ENCODE data around the gene CNN2.

DNA sequence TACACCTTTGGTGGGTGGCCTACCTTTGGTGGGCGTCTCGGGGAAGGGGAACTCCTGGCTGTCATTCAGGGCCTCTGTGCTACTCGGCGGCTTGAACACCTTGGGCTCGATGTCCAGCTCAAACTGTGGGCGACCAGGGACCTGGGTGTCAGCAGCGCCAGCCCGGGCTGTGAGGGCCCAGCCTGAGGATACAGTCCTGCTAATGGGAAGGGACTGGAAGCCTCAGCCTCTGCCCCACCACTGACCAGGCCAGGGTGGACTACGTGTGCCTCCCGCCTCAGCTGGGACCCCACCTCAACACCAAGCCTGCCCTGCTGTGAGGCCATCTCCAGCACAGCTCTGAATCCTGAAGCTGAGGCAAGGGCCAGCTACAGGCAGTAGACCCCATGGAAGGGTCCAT, 13.2 kb upstream of the CNN2 start:
- TF ChIP-seq, protein P1, sequence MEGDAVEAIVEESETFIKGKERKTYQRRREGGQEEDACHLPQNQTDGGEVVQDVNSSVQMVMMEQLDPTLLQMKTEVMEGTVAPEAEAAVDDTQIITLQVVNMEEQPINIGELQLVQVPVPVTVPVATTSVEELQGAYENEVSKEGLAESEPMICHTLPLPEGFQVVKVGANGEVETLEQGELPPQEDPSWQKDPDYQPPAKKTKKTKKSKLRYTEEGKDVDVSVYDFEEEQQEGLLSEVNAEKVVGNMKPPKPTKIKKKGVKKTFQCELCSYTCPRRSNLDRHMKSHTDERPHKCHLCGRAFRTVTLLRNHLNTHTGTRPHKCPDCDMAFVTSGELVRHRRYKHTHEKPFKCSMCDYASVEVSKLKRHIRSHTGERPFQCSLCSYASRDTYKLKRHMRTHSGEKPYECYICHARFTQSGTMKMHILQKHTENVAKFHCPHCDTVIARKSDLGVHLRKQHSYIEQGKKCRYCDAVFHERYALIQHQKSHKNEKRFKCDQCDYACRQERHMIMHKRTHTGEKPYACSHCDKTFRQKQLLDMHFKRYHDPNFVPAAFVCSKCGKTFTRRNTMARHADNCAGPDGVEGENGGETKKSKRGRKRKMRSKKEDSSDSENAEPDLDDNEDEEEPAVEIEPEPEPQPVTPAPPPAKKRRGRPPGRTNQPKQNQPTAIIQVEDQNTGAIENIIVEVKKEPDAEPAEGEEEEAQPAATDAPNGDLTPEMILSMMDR (conservative IDR thresholded peaks at IDR 0.05), result no peak
- no peak for TF ChIP-seq ZFX (IDR thresholded peaks at IDR 0.05)
